GM19043 (cell line): ENCODE data around the gene ZNF526.

Experiments used
- ATAC-seq: cut with Tn5 transposase; IDR thresholded peaks from one replicate; pipeline ENCODE4 v1.9.1; 2021; ENCODE audit warnings: low read depth; ENCODE audit not compliant: unreplicated experiment

ZNF526 gene

DNA sequence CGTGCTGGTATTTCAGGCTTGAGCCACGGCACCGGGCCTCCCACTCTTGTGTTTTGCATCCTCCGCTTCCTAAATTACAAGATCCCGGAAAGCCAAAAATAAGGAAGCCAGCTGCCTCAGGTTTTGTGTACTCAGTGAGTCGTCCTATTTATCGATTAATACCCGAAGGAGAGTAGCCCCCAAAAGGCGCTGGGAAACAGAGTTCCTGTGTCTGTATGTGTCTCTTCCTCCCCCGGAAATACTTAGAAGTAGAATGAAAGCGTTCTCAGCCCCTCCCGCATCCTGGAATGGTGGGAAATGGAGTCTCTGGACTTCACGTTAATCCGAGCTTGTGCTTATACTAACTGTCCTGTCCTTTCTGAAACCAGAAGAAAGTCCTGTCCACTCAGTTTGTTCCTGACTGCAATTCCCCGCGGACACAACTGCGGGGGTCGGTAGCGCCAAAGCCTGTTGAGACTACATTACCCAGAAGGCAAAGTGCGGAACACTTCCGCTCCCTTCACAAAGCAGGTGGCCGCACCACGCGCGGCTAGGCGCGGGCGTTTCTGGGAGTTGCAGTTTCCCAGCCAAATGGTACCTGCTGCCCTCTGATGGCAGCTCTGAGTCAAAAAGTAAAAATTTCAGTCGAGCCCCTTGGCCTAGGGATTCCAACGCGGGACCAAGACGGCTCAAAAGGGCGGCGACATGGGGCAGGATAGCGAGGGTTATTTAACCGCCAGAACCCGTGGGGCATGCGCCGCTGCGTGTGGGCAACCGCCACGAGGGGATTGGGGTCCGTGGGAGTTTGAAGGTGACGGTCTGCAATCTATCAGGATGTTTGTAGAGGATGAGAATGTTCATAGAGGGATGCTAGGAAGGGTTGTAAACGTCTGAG is 24.5 kb downstream of the ZNF526 start:
- peak; percentile 29 for ATAC-seq

DNA sequence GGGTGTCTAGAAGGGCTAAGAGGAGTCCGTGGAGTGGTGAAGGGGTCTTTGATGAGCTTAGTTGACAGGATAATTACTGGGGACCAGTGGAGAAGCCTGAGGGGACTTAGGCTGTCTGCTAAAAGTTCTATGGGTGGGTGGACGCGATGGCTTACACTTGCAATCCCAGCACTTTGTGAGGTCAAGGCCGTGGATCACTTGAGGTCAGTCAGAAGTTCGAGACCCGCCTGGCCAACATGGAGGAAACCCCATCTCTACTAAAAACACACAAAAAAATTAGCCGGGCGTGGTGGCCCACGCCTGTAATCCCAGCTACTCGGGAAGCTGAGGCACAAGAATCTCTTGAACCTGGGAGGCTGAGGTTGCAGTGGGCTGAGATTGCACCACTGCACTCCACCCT is 25.1 kb downstream of the ZNF526 start:
- ATAC-seq, result no peak

- no peak for ATAC-seq
Observed at GRCh38 chr19:42246143-42246921, 26.2 kb downstream of the ZNF526 start.

GRCh38 chr19:42246922-42247639 is 27.0 kb downstream of the ZNF526 start:
- ATAC-seq, result no peak

- ATAC-seq, result no peak
Observed at GRCh38 chr19:42247640-42248199, 27.6 kb downstream of the ZNF526 start.

GRCh38 chr19:42248270-42249148 is 28.4 kb downstream of the ZNF526 start:
- ATAC-seq, result no peak

DNA sequence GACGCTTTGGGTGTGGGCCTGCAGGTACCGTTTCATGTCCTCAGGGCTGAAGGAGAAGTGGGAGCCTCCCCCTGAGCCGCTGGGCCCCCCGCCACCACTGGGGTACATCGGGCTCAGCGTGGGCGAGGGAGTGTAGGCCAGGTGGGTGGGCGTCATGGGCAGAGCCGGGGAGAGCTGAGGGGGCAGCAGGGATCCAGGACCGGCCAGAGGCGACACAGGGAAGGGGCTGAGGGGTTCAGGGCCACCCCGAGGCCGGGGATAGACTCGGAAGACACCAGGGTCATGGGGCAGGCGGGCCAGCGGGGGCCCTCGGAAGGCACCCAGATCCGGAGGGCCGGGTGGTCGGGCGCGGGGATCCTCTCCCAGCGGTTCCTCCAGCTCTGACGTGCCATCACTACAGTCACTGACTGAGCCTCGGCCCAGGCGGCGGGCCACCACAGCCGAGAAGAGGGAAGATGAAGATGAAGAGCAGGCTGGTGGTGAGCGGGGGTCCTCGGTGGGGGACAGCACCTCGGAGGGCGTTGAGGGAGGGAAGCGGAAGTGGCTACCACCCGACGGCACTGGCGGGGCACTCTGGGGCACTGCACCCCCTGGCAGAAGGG is 29.1 kb downstream of the ZNF526 start:
- no peak for ATAC-seq

- no peak for ATAC-seq
Observed at GRCh38 chr19:42249769-42250168, 29.7 kb downstream of the ZNF526 start.

- ATAC-seq, result no peak
Observed at GRCh38 chr19:42250183-42250665, 30.1 kb downstream of the ZNF526 start.

- ATAC-seq, result no peak
Observed at GRCh38 chr19:42250666-42251531, 30.8 kb downstream of the ZNF526 start.

GRCh38 chr19:42251572-42252358 is 31.7 kb downstream of the ZNF526 start:
- ATAC-seq, result no peak

DNA sequence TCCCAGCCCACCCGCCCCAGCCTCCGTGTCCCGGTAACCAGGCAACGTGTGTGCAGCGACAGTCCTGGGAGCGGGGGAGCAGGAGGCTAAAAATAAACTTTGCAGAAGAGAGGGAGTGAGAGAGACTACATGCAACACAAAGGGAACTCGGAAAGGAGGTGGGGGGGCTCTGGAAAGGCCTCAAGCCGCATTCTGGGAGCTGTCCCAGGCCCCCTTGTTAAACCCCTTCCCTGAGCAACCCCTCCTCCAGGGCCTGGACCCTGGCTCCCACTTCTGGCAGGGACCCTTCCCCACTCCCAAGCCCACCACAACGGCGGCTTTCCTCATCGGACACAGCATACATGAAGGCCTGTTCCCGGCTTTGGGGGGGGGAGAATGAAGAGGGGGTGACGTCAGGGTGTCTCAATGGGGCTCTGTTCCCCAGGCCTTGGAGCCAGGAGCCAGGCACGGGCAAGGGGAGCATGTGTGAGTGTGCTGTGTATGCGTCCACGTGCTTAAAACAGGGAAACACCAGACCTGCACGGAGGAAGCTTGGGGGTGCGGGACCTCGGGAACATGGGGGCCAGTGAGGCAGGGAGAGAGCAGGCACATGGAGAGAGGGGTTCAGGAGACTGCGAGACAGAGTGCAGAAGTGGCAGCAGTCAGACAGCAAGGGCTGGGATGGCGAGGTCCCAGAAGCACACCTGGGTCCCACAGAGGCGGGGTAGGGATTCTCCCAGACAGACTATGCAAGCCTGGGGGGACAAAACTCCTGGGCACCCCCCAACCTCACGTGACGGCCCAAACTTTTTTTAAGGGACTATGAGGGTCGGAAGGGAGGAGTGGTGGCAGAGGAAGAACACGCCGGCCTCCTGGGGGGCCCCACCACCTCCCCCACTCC is 32.5 kb downstream of the ZNF526 start:
- ATAC-seq, result no peak

DNA sequence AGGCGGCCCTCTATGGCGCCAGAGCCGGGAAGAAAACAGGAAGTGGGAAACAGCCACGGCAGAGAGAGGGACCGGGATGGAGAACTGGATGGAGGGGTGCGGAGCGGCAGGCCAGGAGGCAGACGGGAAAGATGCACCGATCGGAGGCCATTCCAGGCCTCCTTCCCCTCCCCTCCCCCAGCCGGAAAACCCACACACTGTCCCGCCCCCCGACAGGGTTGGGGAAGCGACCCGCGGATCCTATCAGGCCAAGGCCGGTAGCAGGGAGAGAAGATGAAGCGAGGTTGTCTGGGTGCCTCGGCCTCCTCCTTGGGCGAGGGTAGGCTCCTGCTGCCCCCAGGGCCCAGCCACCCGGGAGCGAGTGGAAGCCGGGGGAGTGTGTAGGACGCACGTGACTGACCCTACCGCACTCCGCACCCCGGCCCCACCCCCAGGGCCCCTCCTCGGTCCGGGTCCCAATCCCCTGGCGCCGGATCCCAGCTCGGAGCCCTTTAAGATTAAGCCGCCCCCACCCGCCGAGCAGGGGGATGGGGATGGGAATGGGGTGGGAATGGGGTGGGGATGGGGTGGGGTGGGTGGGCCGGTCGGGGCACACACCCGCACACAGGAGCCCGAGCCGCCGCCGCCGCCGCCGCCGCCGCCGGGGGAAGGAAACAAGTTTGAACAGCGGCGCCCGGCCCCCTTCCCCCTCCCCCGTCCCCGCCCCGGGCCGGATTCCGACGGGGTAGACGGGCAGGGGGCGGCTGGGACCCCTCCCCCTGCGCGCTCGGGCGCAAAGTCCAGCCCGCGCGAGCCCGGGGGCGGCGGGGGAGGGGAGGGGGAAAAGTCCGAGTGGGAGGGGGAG is 33.4 kb downstream of the ZNF526 start:
- ATAC-seq, result no peak

GRCh38 chr19:42254089-42254849 is 34.2 kb downstream of the ZNF526 start:
- no peak for ATAC-seq
